Left ventricle myocardium inferior (tissue), 1 donor: ENCODE results near the gene DGCR6. TPM values are rescaled to one million over a fixed set of nuclear protein-coding genes. Genes with fewer than 3 reads are reported as not detected.

ENCODE experiments used
- DNase-seq: peaks from one replicate; pipeline ENCODE4 v3.0.0-alpha.2; 2020
- H3K27ac ChIP-seq: fragments of 200-600 bp; replicated peaks from 2 replicates; pipeline ENCODE4 v1.8.0; 2021
- H3K27me3 ChIP-seq: fragments of 200-600 bp; 2 replicates; pipeline ENCODE4 v1.8.0; 2021; ENCODE audit warnings: low read depth
- H3K36me3 ChIP-seq: fragments of 200-600 bp; 2 replicates; pipeline ENCODE4 v1.8.0; 2021
- H3K4me1 ChIP-seq: fragments of 200-600 bp; 2 replicates; pipeline ENCODE4 v1.8.0; 2021
- H3K4me3 ChIP-seq: fragments of 200-600 bp; 2 replicates; pipeline ENCODE4 v1.8.0; 2021; ENCODE audit warnings: mild to moderate bottlenecking, moderate library complexity
- H3K9me3 ChIP-seq: fragments of 200-600 bp; replicated peaks from 2 replicates; pipeline ENCODE4 v1.8.0; 2021
- CTCF ChIP-seq: fragments of 200-600 bp; IDR thresholded peaks from 2 replicates; pipeline ENCODE4 v1.8.0; 2021; ENCODE audit warnings: antibody characterized with exemption, mild to moderate bottlenecking, borderline replicate concordance
- intact Hi-C: fragments of 100-400 bp; cut with micrococcal nuclease; formaldehyde crosslinking; loops from one replicate; pipeline ENCODE4 v1.11.0; 2022
- total RNA-seq: library from RNA; stranded (reverse); fragmentation: NEBNext Ultra II Directional; extraction: Animal tissue kit (Norgen Biotek cat#: 25700); gene quantifications from one replicate; pipeline ENCODE4 v1.2.1, GENCODE V29; 2021
- donor health status: DM: no; HTN: yes; CAD: no; lungs with severe emphysema.

The DGCR6 gene
- total RNA-seq, 1 donor from 2014 or later = 13.9 TPM

GRCh38 chr22:18925368-18926064 lies 19.4 kb downstream of the DGCR6 start:
- intact Hi-C loops = no loop called here
- Histone ChIP-seq H3K27ac (no peak overlapping the region), H3K4me3 (no peak overlapping the region), H3K9me3 (no peaks in the 10 kb centered on the region), H3K27me3 (no peaks in the 10 kb centered on the region), H3K4me1 (no peaks in the 10 kb centered on the region), H3K36me3 (no peaks in the 10 kb centered on the region)
- DNase-seq = no peak
- no peak for TF ChIP-seq CTCF

GRCh38 chr22:18927020-18927419 lies 20.9 kb downstream of the DGCR6 start:
- Histone ChIP-seq H3K27ac (no peak overlapping the region), H3K9me3 (no peaks in the 10 kb centered on the region), H3K4me1 (no peaks in the 10 kb centered on the region), H3K36me3 (no peaks in the 10 kb centered on the region), H3K4me3 (no peak overlapping the region), H3K27me3 (no peaks in the 10 kb centered on the region)
- TF ChIP-seq CTCF = no peak
- DNase-seq = no peak
- intact Hi-C loops = no loop called here

- Histone ChIP-seq H3K9me3 (no peaks in the 10 kb centered on the region), H3K4me3 (no peak overlapping the region), H3K36me3 (no peaks in the 10 kb centered on the region), H3K27ac (no peak overlapping the region), H3K4me1 (no peaks in the 10 kb centered on the region), H3K27me3 (no peaks in the 10 kb centered on the region)
- no peak for TF ChIP-seq CTCF
- intact Hi-C loops = no loop called here
- no peak for DNase-seq
Observed at GRCh38 chr22:18927573-18927972, 21.5 kb downstream of the DGCR6 start.

GRCh38 chr22:18929459-18929858 lies 23.3 kb downstream of the DGCR6 start:
- intact Hi-C loops = no loop called here
- no peaks in the 10 kb centered on the region for H3K27me3 ChIP-seq
- no peak for TF ChIP-seq CTCF
- no peak overlapping the region for H3K27ac ChIP-seq
- no peaks in the 10 kb centered on the region for H3K36me3 ChIP-seq
- no peaks in the 10 kb centered on the region for H3K4me1 ChIP-seq
- DNase-seq = no peak
- H3K4me3 ChIP-seq = no peak overlapping the region
- no peaks in the 10 kb centered on the region for H3K9me3 ChIP-seq

- DNase-seq = no peak
- intact Hi-C loops = no loop called here
- no peak for TF ChIP-seq CTCF
Observed at GRCh38 chr22:18931905-18932652, 26.0 kb downstream of the DGCR6 start.

More at GRCh38 chr22:18931905-18932652, 26.0 kb downstream of the DGCR6 start:
- H3K36me3 ChIP-seq = no peaks in the 10 kb centered on the region
- H3K9me3 ChIP-seq = no peaks in the 10 kb centered on the region
- no peaks in the 10 kb centered on the region for H3K27me3 ChIP-seq
- no peak overlapping the region for H3K4me3 ChIP-seq
- H3K4me1 ChIP-seq = no peaks in the 10 kb centered on the region
- H3K27ac ChIP-seq = no peak overlapping the region
